GOT3 (cell line): Measurements from ENCODE around the gene DNAH2.
"Not testable (repeated sequence)": the region's sequence is repeated elsewhere in the genome, so short reads cannot be mapped to it uniquely, and the experiment has no call there.

Source experiments
- DNase-seq: peaks from one replicate; lab custom pipeline; 2025; ENCODE audit warnings: mixed read lengths; lab: John Stamatoyannopoulos, UW

The DNAH2 gene

DNA sequence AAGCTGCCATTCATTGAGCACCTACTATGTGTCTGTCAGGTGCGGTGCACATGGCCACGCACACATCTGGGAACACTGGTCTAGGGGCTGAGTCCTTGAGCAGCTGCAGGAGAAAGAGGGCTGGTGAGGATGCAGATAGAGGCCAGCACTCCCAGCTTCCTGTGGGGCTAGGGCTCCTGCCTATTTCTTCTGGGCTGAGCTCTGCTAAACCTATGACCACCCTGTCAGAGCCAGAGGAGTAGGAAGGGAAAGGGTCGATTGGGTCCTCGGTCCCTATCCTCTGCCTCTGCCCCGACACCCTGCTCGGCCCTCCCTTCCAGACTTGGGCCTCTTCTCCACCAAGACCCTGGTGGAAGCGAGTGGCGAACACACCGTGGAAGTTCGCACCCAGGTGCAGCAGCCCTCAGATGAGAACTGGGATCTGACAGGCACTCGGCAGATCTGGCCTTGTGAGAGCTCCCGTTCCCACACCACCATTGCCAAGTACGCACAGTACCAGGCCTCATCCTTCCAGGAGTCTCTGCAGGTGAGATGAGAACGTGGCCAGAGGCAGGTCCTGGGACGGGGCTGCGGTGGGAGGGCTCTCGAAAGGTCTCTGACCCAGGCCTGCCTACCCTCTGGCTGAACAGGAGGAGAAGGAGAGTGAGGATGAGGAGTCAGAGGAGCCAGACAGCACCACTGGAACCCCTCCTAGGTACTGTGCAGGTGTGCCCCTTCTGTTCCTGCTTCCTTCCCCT lies 133.3 kb downstream of the DNAH2 start:
- DNase-seq = no peak

GRCh38 chr17:7851438-7852261 lies 134.1 kb downstream of the DNAH2 start:
- DNase-seq = peak; percentile 51

GRCh38 chr17:7852262-7852670 lies 134.7 kb downstream of the DNAH2 start:
- DNase-seq = no peak

DNA sequence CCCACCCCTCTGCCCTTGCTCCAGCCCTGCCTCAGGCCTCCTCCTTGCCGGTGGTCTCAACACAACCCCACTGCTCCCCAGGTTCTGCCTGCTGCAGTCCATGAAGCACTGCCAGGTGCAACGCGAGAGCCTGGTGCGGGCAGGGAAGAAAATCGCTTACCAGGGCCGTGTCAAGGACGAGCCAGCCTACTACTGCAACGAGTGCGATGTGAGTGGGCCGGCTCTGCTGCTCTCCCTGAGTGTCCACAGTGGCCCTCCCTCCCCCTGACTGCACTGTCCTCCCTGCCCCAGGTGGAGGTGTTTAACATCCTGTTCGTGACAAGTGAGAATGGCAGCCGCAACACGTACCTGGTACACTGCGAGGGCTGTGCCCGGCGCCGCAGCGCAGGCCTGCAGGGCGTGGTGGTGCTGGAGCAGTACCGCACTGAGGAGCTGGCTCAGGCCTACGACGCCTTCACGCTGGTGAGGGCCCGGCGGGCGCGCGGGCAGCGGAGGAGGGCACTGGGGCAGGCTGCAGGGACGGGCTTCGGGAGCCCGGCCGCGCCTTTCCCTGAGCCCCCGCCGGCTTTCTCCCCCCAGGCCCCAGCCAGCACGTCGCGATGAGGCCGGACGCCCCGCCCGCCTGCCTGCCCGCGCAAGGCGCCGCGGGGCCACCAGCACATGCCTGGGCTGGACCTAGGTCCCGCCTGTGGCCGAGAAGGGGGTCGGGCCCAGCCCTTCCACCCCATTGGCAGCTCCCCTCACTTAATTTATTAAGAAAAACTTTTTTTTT lies 135.6 kb downstream of the DNAH2 start:
- DNase-seq = no peak

DNA sequence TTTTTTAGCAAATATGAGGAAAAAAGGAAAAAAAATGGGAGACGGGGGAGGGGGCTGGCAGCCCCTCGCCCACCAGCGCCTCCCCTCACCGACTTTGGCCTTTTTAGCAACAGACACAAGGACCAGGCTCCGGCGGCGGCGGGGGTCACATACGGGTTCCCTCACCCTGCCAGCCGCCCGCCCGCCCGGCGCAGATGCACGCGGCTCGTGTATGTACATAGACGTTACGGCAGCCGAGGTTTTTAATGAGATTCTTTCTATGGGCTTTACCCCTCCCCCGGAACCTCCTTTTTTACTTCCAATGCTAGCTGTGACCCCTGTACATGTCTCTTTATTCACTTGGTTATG lies 136.1 kb downstream of the DNAH2 start:
- no peak for DNase-seq

- no peak for DNase-seq
These were observed 136.7 kb downstream of the DNAH2 start for GRCh38 chr17:7854078-7854777.

- DNase-seq = no peak
These were observed 137.5 kb downstream of the DNAH2 start, which contains the start of gene TMEM88 for GRCh38 chr17:7854851-7855659. Gene TMEM88, plus strand, starts transcription at chr17:7855066. Its CDS starts 9 bp downstream, at chr17:7855075.

GRCh38 chr17:7855660-7856010 lies 138.1 kb downstream of the DNAH2 start:
- no peak for DNase-seq

- DNase-seq = no peak
These were observed 138.7 kb downstream of the DNAH2 start for GRCh38 chr17:7856011-7856810.

DNA sequence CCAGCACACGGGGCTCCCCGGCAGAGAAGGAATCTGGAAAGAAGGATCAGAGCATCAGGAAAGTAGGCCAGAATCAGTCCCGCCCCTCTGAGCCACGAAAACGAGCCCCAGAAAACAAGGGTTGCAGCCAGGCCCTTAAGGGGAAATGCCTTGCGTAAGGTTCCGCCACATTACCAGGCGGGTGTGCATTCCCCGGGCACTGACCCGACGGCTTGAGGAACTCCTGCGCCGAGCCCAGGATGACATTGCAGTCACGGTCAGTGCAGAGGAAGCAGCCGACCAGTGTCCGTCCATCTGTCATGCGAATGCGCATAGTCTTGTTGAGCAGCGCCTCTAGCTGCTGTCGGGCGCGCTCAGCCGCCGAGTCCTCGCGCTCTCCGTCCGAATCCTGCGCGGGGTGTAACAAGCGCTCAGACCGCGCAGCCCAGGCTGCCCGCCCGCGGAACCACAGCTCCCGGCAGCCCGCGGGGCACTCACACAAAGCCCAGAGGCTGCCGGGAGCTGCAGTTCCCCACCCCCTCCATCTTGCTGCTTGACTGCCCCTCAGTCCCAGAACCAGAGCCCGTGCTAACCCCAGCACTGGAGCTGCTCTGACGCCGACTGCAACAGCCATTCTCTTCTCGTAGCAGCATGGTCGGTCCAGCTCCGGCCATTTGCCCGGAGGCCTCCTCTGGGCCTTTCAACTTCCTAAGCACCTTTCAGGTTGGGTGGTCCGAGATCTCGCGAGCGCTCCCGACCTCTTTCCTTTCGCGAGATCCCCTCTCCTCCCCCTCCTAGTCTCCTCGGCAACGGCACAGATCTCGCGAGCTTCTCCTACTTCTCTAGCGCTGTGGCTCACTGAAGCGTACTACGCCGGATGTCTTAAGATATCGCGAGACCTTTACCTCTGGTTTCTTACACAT lies 139.5 kb downstream of the DNAH2 start, which contains the start of gene NAA38:
Gene NAA38 (minus strand): TSS at position 749 of the 902 bp plus-strand sequence. CDS start 96 bp downstream, at position 653.
- DNase-seq = peak; percentile 93

DNA sequence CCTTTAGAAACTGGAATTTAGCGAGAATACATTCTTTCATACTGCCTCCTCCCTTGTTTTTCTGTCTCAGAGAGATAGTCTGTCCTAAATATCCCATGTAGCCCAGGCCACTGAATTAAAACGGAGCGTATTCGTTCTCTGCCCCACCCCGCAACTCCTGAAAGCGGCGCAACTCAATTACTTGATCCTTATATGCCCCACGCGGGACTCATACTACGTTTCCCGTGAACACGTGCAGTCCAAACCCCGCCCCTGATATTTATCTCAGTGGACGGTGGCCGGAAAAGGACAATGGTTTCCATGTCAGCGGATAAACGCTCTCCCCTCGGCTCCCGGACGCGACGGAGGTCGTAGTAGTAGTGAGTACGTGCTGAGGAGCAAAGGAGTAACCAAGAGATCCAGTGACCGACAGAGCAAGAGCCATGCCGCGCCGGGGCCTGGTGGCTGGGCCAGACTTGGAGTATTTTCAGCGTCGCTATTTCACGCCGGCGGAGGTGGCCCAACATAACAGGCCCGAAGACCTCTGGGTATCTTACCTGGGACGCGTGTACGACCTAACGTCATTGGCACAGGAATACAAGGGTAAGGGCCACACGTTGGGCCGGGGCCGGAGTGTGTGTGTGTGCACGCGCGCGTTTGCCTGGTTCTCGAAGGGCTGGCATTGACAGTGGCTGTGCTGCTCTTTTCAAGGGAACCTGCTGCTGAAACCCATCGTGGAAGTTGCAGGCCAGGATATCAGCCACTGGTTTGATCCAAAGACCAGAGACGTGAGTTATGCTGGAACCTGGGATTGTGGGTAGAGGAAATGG lies 140.4 kb downstream of the DNAH2 start, which contains the start of gene CYB5D1:
Gene CYB5D1 (plus strand): TSS at position 291 of the 809 bp plus-strand sequence. CDS start 132 bp downstream, at position 423.
- DNase-seq = peak; percentile 78

GRCh38 chr17:7858522-7858810 lies 140.9 kb downstream of the DNAH2 start:
- no peak for DNase-seq

DNA sequence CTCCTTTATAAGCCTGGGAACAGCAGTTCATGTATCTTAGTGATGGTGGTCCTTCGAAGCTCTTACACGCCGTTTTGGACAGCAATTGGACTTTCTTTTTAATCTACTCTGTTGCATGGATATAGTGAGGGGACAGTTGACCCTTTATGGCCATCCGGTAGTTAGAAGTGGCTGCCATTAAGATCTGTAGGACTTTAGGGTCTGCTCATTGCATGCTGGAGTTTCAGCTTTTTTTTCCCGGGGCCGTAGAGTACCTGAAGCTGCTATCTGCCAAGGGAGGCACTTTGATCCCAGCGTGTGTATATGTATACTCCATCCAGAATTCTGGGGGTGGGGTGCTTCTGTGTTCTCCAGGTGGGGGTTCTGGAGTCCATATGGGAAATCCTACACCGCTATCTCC lies 141.5 kb downstream of the DNAH2 start:
- DNase-seq = no peak

DNA sequence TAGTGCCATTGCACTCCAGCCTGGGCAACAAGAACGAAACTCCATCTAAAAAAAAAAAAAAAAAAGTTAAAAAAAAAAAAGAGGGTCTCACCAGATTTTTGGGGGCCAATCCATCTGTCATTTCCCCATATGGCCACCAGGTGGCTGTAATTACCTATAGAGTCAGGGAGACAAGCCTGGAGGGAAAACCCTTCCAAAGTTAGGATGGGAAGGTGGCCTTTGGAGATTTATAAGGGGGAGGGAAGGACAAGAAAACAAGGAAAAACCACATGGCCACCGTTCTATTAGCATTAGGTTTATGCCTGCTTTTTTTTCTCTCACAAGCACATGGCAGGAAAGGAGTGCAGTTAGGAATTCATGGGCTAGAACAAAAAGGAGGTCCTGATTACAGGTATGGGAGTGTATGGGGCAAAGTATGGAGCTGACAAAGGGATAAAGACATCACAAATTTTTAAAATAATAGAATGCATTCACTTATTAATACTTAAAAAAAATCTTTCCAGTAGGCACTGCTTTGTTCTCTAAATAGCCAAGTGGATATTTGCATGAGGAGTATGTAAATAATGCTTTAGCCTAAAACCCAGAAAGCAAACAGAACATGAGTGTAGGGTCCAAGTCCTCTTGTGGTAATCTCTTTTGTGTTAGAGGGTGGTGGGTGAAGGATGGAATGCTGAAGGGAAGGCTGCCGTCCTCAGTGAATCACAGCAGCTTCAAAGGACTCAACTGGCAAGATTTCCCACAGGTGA lies 145.3 kb downstream of the DNAH2 start:
- no peak for DNase-seq

GRCh38 chr17:7864384-7864783 lies 146.8 kb downstream of the DNAH2 start:
- DNase-seq = not testable (repeated sequence)

GRCh38 chr17:7864995-7865650 lies 147.6 kb downstream of the DNAH2 start:
- DNase-seq = no peak

GRCh38 chr17:7867881-7868329 lies 150.4 kb downstream of the DNAH2 start:
- no peak for DNase-seq
